Spleen (tissue), 7 donors: ENCODE data around the gene TCF7L2.

Experiments
- CTCF ChIP-seq, 11 experiments: fragments of 200-600 bp in 7 of 11; fragments of 450-650 bp in 4 of 11; sonication (generic) in 4 of 11; IDR thresholded peaks in 8 of 11; conservative IDR thresholded peaks in 3 of 11; 1 replicate in 7 of 11; 2 replicates in 4 of 11; pipeline versions ENCODE4 v1.4.0 to v1.8.0; 2016 to 2021; ENCODE audit warnings: antibody characterized with exemption in 11 of 11, inconsistent platforms in 4 of 11, mild to moderate bottlenecking in 1 of 11
- POLR2A ChIP-seq, 3 donors: fragments of 450-650 bp; IDR thresholded peaks; one replicate each; pipeline ENCODE4 v1.5.1; 2017; ENCODE audit warnings: antibody characterized with exemption in 3 of 3, mild to moderate bottlenecking in 1 of 3
- donor health status: DM: no; HTN: no; CAD: no; lungs with moderate emphysema.
- donor health status: DM: no; HTN: no; CAD: no.
- donor health status: DM: no; HTN: no; CAD: no.

GRCh38 chr10:112983444-112984056 lies 33.5 kb downstream of the TCF7L2 start:
- TF ChIP-seq POLR2A (IDR thresholded peaks at IDR 0.05) (no peak), CTCF (IDR thresholded peaks at IDR 0.05 in 8 of 11, conservative IDR thresholded peaks at IDR 0.05 in 3 of 11) (no peak)
